GM12878 (cell line): Measurements from ENCODE around the gene ATG5. TPM values are rescaled to one million over a fixed set of nuclear protein-coding genes. Genes with fewer than 3 reads are reported as not detected.

ENCODE experiments used
- BCL3 ChIP-seq: IDR thresholded peaks from 2 replicates; pipeline ENCODE4 v1.6.1; 2011; ENCODE audit warnings: borderline replicate concordance, low read depth, mild to moderate bottlenecking, moderate library complexity, low read length; ENCODE audit not compliant: insufficient read depth, poor library complexity, severe bottlenecking
- CBX5 ChIP-seq: sonication (generic); IDR thresholded peaks from 2 replicates; pipeline ENCODE4 v1.6.1; 2016; ENCODE audit warnings: low read depth, moderate library complexity, mild to moderate bottlenecking, inconsistent platforms
- CEBPZ ChIP-seq: fragments of 150-350 bp; IDR thresholded peaks from 2 replicates; pipeline ENCODE4 v1.6.1; 2016; ENCODE audit warnings: low read depth, low read length
- EGR1 ChIP-seq, 2 experiments: IDR thresholded peaks; 1 replicate in 1 of 2; 2 replicates in 1 of 2; pipeline ENCODE4 v1.6.1; 2011 to 2012; ENCODE audit warnings: low read depth in 2 of 2, low read length in 2 of 2, borderline replicate concordance in 1 of 2, mild to moderate bottlenecking in 1 of 2, moderate library complexity in 1 of 2
- FOS ChIP-seq: IDR thresholded peaks from 3 replicates; pipeline ENCODE4 v1.6.1; 2011; ENCODE audit warnings: borderline replicate concordance; ENCODE audit not compliant: insufficient read length; ENCODE audit errors: extremely low read depth
- HCFC1 ChIP-seq: fragments of 150-350 bp; IDR thresholded peaks from 2 replicates; pipeline ENCODE4 v1.6.1; 2014; ENCODE audit warnings: low read length
- IRF5 ChIP-seq: fragments of 450-650 bp; IDR thresholded peaks from 2 replicates; pipeline ENCODE4 v1.6.1; 2017; ENCODE audit warnings: borderline replicate concordance
- NBN ChIP-seq: fragments of 450-650 bp; IDR thresholded peaks from 2 replicates; pipeline ENCODE4 v1.6.1; 2016
- NRF1 ChIP-seq: conservative IDR thresholded peaks from 2 replicates; pipeline ENCODE4 v1.6.1; 2011; ENCODE audit warnings: mild to moderate bottlenecking, low read depth, low read length, improper control_type of control experiment
- PAX8 ChIP-seq: fragments of 450-650 bp; IDR thresholded peaks from 2 replicates; pipeline ENCODE4 v1.6.1; 2017; ENCODE audit warnings: mild to moderate bottlenecking, moderate library complexity
- PML ChIP-seq: IDR thresholded peaks from 2 replicates; pipeline ENCODE4 v1.6.1; 2012; ENCODE audit warnings: low read length, inconsistent platforms
- RBBP5 ChIP-seq: fragments of 200-600 bp; sonication (generic); conservative IDR thresholded peaks from 2 replicates; pipeline ENCODE4 v1.6.1; 2016
- RCOR1 ChIP-seq: conservative IDR thresholded peaks from 2 replicates; pipeline ENCODE4 v1.6.1; 2012; ENCODE audit warnings: low read depth, low read length, improper control_type of control experiment
- SMC3 ChIP-seq: IDR thresholded peaks from 2 replicates; pipeline ENCODE4 v1.6.1; 2011; ENCODE audit warnings: low read length, improper control_type of control experiment, borderline replicate concordance
- SP1 ChIP-seq: IDR thresholded peaks from one replicate; pipeline ENCODE4 v1.6.1; 2011; ENCODE audit warnings: low read depth, low read length
- SUZ12 ChIP-seq: fragments of 200-600 bp; sonication (generic); IDR thresholded peaks from one replicate; pipeline ENCODE4 v1.6.1; 2018; ENCODE audit warnings: antibody characterized with exemption, mild to moderate bottlenecking; ENCODE audit not compliant: unreplicated experiment
- TARDBP ChIP-seq: IDR thresholded peaks from 2 replicates; pipeline ENCODE4 v1.6.1; 2016; ENCODE audit warnings: borderline replicate concordance
- YBX1 ChIP-seq: fragments of 450-650 bp; IDR thresholded peaks from 2 replicates; pipeline ENCODE4 v1.6.1; 2016; ENCODE audit warnings: antibody characterized with exemption
- ZBTB11 ChIP-seq: fragments of 450-650 bp; formaldehyde crosslinking; IDR thresholded peaks from 2 replicates; pipeline ENCODE4 v1.5.0; 2022; ENCODE audit warnings: mild to moderate bottlenecking, missing genetic modification characterization
- ZNF24 ChIP-seq: fragments of 450-650 bp; IDR thresholded peaks from 2 replicates; pipeline ENCODE4 v1.6.1; 2017; ENCODE audit warnings: antibody characterized with exemption, mild to moderate bottlenecking
- ZZZ3 ChIP-seq: IDR thresholded peaks from 2 replicates; pipeline ENCODE4 v1.6.1; 2011; ENCODE audit warnings: low read depth; ENCODE audit not compliant: control insufficient read depth, insufficient read length
- polyA plus RNA-seq, 11 experiments: library from polyadenylated mRNA; depleted of rRNA in 4 of 11; unstranded in 6 of 11; stranded (reverse) in 5 of 11; fragments of >200 nt; fragmentation: Nextera tagmentation in 4 of 11; fragmentation: Illumina TruSeq in 1 of 11; extraction: Ambion mirVana in 4 of 11; extraction: Trizol in 1 of 11; gene quantifications; 1 replicate in 1 of 11; 2 replicates in 10 of 11; pipeline versions ENCODE4 v1.2.1 to v1.2.3, GENCODE V29; 2011 to 2016; ENCODE audit warnings: inconsistent platforms in 2 of 11, missing spikeins in 2 of 11, low read depth in 1 of 11
- total RNA-seq, 4 experiments: library from RNA; depleted of rRNA in 3 of 4; stranded (reverse); fragments of >200 nt in 3 of 4; fragmentation: Illumina TruSeq in 1 of 4; extraction: Trizol in 1 of 4; gene quantifications; 2 replicates each; pipeline versions ENCODE4 v1.2.1 to v1.2.3, GENCODE V29; 2013 to 2021

The ATG5 gene
- total and polyA plus RNA-seq, 10 of the 15 experiments (the other 5 are each of a cell fraction or from before 2014, with no cell fraction given) = 12.9 to 51.8 (median 23.9) TPM

- TF ChIP-seq CEBPZ (no peak), NBN (peak; percentile 94), SP1 (peak; percentile 72), HCFC1 (0 out of 2 replicates have a peak, but pooled peaks have one; percentile 9), EGR1 (IDR thresholded peaks at IDR 0.05; ENCODE audit: borderline replicate concordance in 1 of 2, low read depth in 2 of 2, low read length in 2 of 2) (peak in 1 of 2 experiments; percentile 35; a peak in 1 of 3 replicates), RCOR1 (0 out of 2 replicates have a peak, but pooled peaks have one; percentile 55), IRF5 (no peak; the same call in 1 of the 2 replicates), PML (peak; percentile 56; the same call in 1 of the 2 replicates), RBBP5 (0 out of 2 replicates have a peak, but pooled peaks have one; percentile 61), ZBTB11 (CRISPR knock-in tag) (no peak), PAX8 (no peak), ZZZ3 (no peak), BCL3 (peak; percentile 19), SMC3 (peak; percentile 6; the same call in 1 of the 2 replicates), ZNF24 (no peak; the same call in 1 of the 2 replicates), TARDBP (no peak), SUZ12 (no peak), YBX1 (no peak), CBX5 (peak; percentile 59), NRF1 (no peak), FOS (no peak)
Observed at GRCh38 chr6:106163966-106164877, 161.3 kb downstream of the ATG5 start (continued).
